ENCODE measurements around the gene APBA2.
"Not testable (repeated sequence)": the region's sequence is repeated elsewhere in the genome, so short reads cannot be mapped to it uniquely, and the experiment has no call there.

The APBA2 gene

DNA sequence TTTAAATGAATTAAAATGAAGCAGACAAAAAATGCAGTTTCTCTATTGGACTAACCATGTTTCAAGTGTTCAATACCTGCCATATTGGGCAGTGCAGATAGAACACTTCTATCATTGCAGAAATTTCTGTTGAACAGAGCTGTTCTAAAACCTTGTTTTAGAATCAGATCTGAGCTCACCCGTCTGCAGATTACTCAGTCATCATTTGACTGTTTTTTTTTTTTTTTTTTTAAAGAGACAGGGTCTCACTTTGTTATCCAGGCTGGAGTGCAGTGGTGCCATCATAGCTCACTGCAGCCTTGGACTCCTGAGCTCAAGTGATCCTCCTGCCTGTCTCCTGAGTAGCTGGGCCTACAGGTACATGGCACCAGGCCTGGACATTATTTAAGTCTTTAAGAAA, 128.7 kb downstream of the APBA2 start:
- DNase-seq, result no peak

DNA sequence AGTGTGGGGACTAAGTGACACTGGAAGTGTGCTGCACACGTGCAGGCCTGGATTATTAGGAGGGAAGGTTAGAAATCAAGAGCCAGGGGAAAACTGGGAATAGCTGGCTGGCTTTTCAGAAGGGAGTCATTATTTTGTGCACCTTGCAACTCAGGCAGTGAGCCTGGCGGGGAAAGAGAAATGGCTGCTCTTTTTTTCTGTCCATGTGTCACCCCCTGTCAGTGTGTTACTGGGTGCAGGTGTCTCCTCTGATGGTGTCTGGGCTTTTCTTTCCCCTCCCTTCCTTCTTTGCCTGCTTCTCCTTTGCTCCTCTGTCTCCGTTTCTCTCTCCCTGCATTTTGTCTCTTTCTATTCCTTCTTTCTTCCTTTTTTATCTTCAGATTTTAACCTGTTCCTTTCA, 130.7 kb downstream of the APBA2 start:
- DNase-seq, result no peak

DNA sequence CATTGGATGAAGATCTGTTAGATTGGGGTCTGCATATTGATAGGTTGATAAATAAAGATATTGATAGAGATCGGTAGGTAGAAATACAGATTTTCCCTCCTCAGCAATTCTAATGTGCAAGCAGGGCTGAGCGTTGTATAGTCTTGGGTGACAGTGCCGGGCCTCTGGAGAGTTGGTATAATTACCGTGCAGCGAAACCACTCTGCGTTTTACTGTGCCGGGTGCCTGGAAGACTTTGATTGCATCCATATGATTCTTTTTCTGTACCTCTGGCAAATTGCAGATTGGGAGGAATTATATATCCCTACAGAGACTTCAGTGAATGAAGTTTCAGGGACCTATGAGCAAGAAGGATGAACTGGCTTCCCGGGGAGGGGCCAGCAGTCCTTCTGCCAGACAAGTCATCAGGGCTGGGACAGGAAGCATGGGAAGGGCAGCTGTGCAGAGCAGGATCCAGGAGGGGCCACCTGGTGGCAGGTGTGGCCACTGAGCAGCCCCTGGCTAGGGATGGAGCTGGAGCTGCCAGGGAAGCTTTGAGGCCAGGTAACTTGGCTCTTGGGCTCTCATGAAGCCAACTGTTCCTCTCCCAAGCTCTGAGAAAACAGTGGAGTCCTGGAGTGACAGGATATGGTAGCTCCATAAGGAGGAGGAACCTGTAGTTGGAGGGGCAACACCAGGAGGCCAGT, 132.5 kb downstream of the APBA2 start:
- no peak for DNase-seq

DNA sequence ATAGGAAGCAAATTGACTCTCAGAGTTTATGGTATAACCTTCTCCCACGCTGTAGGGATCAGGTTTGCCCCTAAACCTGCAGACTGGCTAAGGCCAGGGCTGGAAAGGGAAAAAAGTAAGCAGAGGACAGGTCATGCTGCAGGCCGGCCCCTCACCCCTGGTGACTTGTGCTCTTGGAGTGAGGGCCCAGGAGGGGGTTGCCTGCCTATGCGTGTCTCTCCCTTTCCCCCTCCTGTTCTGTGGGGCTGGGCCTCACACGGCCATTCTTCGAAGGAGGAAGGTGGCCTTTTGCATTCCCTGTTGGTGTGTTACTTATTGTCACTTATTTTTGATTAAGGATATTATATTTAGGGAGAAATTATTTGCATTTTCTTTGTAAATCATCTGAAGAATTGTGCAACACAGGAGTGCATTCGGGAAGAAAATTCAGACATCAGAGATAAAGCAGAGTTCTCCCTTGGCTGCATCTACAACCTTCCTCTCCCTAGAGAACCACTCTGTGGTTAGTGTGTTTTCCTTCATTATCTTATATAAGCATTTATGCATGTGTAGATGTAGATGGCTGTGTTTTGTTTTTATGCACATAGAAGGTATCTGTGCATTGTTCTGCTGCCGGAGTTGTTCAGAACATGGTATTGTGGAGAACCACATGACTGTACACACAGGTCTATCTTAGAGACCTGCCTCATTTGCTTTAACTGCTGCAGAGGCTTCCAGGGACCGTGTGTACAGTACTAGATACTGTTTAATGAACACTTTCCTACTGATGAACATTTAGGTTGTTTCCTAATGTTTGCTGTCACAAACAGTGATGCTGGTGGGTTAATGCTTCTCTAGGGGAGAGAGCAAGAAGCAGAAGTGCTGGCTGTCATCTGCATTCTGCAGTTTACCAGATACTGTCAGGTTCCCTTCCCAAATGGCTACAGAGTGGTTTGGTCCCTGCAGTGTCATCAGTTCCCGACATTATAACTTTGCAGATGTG, 133.5 kb downstream of the APBA2 start:
- DNase-seq, result no peak

DNA sequence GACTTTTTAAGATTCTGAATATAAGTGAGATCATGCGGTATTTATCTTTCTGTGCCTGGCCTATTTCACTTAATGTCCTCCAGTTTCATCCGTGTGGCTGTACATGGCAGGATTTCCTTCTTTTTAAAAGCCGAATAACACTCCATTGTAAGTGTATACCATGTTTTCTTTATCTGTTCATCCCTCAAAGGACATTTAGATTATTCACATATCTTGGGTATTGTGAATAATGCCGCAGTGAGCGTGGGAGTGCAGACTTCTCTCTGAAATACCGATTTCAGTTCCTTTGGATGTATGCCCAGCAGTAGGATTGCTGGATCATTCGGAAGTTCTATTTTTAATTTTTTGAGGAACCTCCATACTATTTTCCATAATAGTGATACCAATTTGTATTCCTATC, 136.1 kb downstream of the APBA2 start:
- no peak for DNase-seq

GRCh38 chr15:29024662-29025061, 138.9 kb downstream of the APBA2 start:
- DNase-seq, result no peak

GRCh38 chr15:29025411-29025810, 139.6 kb downstream of the APBA2 start:
- not testable (repeated sequence) for DNase-seq

DNA sequence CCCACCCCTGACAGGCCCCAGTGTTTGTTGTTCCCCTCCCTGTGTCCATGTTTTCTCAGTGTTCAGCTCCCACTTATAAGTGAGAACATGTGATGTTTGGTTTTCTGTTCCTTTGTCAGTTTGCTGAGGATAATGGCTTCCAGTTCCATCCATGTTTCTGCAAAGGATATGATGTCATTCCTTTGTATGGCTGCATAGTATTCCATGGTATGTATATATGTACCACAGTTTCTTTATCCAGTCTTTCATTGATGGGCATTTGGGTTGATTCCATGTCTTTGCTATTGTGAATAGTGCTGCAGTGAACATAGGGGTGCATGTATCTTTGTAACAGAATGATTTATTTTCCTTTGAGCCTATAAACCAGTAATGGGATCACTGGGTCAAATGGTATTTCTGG, 142.4 kb downstream of the APBA2 start:
- DNase-seq, result not testable (repeated sequence)

DNA sequence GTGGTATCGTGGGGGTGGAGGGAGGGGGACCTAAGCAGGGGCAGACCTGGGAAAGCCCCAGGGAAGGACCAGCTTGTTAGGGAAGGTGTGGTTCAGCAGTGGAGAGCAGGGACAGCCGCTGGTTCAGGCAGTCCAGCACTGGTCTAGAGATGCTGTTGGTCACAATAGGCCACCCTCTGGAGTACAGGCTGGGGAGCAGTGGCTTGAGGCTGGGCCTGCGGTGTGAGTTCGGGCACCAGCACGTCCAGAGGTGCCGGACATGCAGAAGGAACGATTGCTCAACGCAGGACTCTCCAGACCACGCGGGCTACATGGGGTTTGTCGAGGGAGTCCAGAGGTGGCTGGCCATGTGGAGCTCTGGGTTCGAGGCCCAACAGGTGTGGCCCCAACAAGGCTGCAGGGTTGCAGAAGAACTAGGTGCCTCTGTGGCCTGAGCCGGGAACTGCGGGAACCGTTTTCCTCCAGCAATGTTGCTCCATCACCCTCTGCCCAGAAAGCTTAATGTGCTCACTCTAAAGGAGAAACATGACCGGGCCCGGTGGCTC, 143.9 kb downstream of the APBA2 start:
- no peak for DNase-seq

DNA sequence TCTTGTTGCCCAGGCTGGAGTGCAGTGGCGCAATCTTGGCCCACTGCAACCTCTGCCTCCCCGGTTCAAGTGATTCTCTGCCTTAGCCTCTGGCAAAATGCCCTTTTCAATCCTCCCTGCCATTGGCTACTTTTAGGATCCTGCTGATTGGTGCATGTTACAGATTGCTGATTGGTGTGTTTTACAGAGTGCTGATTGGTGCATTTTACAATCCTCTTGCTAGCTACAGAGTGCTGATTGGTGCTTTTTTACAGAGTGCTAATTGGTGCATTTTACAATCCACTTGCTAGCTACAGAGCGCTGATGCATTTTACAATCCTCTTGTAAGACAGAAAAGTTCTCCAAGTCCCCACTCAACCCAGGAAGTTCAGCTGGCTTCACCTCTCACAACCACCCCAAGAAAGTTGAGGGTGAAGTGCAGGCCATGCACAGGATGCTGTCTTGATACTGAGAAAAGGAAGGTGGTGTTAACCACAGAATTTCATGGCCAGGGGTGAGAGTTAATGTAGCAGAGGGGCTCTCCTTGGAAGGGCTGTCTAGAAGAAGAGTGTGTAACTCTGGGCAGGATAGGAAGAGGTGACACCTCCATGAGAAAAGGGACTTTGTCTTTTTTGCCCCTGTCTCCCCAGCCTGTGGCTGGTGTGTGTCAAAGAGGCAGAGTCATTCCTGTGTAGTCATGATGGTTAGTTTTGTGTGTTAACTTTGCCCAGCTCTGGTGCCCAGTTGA, 145.9 kb downstream of the APBA2 start:
- DNase-seq, result no peak

DNA sequence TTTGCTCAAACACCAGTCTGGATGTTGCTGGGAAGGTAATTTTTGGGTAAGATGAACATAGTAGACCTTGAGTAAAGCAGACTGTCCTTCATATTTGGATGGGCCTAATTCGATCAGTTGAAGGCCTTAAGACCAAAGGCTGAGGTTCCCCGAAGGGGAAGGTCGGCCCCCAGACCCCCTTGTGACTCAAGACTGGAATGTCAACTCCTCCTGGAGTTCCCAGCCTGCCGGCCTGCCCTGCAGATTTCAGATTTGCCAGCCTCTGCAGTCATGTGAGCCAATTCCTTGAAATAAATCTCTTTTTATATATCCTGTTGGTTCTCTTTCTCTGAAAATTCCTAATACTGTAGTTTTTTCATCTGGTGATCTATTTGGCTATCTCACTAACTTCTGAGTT, 146.5 kb downstream of the APBA2 start:
- no peak for DNase-seq

DNA sequence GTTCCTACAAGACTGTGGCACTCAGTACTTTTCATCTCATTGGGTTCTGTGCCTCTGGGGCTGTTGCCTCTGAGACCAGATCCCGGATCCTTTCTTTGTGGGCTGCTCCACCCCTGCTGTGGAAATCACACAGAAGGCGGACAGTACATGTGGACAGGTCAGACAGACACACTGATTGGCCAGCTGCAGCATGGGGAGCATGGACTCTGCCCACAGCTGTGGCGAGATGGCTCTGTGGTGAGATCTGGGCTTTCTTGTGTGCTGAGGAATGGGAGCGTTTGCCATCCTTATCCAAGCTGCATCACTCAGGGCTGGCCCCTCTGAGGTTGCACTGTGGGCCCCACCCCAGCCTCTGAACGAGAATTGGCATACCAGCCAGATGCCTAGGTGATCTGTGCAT, 147.0 kb downstream of the APBA2 start:
- DNase-seq, result no peak

DNA sequence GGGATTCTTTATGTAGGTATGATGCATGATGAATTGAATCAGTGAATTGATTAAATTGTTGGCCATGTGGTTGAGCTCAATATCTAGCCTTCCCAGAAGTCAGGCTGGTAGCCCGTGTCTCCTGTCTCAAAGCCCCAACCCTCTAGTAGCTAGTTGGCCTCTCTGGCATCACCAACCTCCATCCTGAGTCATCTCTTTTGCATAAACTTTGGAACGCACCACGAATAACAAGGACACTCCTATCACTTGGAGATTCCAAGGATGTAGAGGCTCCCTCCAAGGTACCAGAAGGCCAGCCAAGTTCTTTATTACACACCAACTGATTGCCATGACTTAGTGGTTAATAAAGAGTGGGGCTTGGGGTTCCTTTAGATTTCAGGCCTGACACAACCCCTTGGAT, 148.4 kb downstream of the APBA2 start:
- no peak for DNase-seq

DNA sequence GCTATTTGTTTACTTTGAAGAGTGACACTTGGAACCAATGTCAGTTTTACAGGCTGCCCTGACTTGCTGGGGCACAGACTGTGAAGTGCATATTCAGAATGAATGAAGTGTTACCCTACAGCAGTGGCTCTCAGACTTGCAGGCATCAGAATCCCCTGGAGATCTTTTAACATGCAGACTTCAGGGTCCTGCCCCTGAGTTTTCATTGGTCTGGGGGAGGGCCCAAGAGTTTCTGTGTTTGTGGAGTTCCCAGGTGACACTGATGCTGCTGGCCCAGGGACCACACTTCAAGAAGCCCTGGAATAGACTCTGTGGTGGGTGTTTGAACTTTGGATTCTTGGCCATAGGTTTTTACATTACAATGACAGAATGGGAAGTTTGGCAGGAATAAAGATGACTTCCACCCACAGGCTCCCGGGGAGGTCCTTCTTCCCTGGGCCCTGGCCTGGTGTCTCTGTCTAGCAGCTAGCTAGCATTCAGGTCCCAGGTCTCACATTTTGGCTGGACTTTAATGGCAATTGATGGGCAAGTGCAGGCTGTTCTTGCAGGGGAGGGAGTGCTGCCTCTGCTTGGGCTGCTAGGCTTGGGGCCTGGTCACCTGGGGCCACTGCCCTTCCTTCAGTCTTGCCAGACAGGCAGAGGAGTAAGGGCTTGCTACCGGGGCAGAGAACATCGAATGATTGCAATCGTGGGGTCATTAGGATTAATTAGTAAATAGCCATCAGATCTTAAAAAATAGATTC, 149.0 kb downstream of the APBA2 start:
- DNase-seq, result no peak

GRCh38 chr15:29035336-29036285, 149.8 kb downstream of the APBA2 start:
- DNase-seq, result no peak

- DNase-seq, result no peak
Measured at GRCh38 chr15:29037997-29038705, 152.4 kb downstream of the APBA2 start.

GRCh38 chr15:29039466-29040369, 153.9 kb downstream of the APBA2 start:
- DNase-seq, result peak in 1 of 2 experiments; percentile 26

- no peak for DNase-seq
Measured at GRCh38 chr15:29040370-29040751, 154.6 kb downstream of the APBA2 start.

DNA sequence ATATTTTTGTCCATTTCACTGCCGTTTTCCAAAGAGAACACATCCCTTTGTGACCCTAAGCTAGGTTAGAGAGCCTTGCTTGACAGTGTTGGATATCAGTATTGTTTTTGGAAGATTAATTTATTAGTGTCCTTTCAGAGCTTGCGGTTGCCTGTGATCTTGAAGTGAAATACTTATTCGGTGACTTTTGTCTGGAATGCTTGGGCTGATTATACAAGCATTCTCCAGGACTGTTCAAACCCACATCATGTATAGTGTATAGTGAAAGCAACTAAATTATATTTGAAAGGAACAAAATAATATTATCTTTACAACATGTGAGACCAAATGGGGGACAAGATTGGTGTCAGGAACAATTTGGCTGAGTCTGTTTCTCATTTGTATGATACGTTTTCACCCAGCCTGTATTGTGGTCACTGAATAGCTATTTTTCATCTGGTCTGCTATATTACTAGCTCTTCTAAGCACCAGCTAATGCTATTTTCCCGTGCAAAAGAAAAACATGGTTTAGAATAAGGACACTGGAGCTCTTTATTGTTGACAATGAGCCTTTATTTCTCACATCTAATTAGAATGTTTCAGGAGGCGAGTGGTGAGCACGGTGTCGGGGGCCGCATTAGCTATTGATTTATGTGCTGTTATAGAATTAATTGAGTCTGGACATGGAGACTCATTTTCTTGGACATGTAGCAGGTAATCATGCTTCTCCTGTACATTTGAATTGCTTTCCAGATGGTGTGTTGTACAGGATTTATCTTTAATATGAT, 158.1 kb downstream of the APBA2 start:
- DNase-seq, result no peak

Data from activated CD4-positive, alpha-beta T cell treated with anti-CD3 and anti-CD28 coated beads, Interleukin-2, amount 50 U/mL, for 48 hours (primary cell).